Erythroblast (primary cell): Measurements from ENCODE around the gene SLC19A2.

Experiments used
- GATA1 ChIP-seq: IDR thresholded peaks from 2 replicates; pipeline ENCODE4 v1.6.1; 2011; ENCODE audit warnings: low read depth, mild to moderate bottlenecking, control low read depth, low read length, moderate library complexity
- POLR2A ChIP-seq: IDR thresholded peaks from 2 replicates; pipeline ENCODE4 v1.6.1; 2011; ENCODE audit warnings: mild to moderate bottlenecking, low read length

- no peak for TF ChIP-seq POLR2A
- no peak for TF ChIP-seq GATA1
These were observed 39.6 kb upstream of the SLC19A2 start for GRCh38 chr1:169525391-169525790.
